Measurements from ENCODE around the gene NFATC1.

NFATC1 gene

GRCh38 chr18:79572093-79572780 is 176.5 kb downstream of the NFATC1 start:
- CTCF ChIA-PET = interaction anchor here (1.4 kb wide), 1 partner anchor 43 kb away, joined by 3 read pairs; no protein-coding TSS in a partner anchor
- POLR2A ChIA-PET = no interaction called here
- no peak for DNase-seq (ENCODE audit: extremely low spot score)
- no peak for TF ChIP-seq CTCF (IDR thresholded peaks at IDR 0.05; ENCODE audit: control extremely low read depth, extremely low read depth, low read depth, missing control alignments)

DNA sequence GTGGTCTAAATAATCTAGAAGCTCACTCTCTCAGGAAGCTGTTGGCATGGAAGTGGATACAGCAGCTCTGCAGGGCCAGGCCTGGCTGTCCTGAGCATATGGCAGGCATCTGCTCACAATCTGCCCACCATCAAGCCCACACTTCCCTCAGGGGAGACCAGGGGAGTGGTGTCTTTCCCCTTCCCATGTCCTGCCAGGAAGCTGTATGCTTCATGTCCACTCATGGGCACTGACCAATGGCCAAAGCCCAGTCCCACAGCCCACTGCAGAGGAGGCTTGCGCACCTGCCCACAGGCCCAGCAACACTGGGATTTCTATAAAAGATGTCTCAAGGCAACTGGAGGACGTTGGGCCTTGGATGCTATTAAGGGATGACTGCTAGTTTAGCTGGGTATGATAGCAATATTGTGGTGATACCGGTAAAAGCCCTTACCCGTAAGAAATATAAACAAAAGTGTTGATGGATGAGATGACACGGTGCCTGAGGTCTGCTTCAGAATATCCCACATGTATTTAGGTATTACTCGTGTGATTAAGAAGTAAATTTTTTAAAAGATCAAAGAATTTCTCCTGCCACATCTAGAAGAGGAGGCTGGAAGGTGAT is 177.2 kb downstream of the NFATC1 start:
- ChIA-PET CTCF (no interaction called here), POLR2A (no interaction called here)
- no peak for DNase-seq (ENCODE audit: extremely low spot score)
- TF ChIP-seq CTCF (IDR thresholded peaks at IDR 0.05; ENCODE audit: control extremely low read depth, extremely low read depth, low read depth, missing control alignments) = no peak

DNA sequence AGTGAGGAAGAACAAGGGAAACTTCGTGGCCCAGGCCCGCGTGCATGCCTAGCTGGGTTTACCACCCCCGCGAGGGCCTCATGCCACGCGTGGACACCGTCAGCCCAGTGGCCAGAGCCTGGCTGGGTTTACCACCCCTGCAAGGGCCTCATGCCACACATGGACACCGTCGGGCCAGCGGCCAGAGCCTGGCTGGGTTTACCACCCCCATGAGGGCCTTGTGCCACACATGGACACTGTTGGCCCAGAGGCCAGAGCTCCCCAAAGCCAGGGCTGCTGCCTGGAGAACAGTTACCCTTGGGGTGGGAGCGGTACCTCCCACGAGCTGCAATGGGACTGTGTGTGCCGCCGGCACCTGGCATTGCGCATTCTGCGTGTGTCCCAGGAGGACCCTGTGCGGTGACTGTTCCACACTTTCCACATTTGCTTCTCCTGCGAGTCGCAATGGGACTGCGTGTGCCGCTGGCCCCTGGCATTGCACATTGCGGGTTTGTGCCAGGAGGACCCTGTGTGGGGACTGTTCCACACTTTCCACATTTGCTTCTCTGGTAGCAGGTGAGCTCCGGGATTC is 178.3 kb downstream of the NFATC1 start:
- TF ChIP-seq CTCF (IDR thresholded peaks at IDR 0.05; ENCODE audit: control extremely low read depth, extremely low read depth, low read depth, missing control alignments) = no peak
- ChIA-PET CTCF (interaction anchor here (0.6 to 2.6 kb wide), 2 partner anchors 59 to 193 kb away, joined by 3 to 7 read pairs; no protein-coding TSS in a partner anchor), POLR2A (no interaction called here)
- DNase-seq (ENCODE audit: extremely low spot score) = no peak

GRCh38 chr18:79574938-79575525 is 179.3 kb downstream of the NFATC1 start:
- ChIA-PET POLR2A (no interaction called here), CTCF (interaction anchor here (2.6 kb wide), 1 partner anchor 194 kb away, joined by 7 read pairs; no protein-coding TSS in a partner anchor)
- no peak for TF ChIP-seq CTCF (IDR thresholded peaks at IDR 0.05; ENCODE audit: control extremely low read depth, extremely low read depth, low read depth, missing control alignments)
- no peak for DNase-seq (ENCODE audit: extremely low spot score)

DNA sequence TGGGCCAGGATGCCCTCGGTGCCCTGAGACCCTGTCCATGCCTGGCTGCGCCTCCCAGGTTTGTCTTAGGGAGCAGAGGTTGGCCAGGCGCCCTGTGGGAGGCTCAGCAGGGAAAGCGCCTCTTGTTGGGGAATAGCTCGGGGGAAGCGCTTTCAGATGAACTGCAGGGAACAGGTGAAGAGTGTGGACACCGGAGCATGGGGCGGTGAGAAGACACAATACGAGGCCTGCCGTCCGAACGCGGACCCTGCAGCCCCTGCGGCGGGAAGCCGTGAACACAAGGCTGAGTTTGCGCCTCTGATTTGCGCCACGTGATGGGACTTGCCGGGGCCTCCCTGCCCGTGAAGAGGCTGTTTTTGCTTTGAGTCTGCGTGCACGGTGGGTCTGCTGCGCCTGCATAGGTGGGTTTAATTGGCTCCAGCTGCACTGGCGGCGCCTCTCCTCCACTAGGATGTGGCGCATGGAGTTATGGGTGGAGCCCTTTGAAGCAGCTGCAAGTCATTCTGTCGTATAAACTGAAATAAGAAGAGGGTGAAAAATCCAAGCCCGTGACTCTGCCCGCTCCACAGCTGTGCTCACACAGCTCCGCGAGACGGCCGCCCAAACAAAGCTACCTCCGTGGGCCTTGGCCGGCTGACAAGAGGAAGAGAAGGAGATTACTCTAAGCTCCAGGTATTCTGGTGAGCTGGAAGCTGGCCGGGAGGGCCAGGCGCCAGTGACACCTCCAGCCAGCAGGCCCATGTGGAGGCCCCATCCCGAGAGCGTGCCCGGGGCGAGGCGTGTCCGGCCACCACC is 180.4 kb downstream of the NFATC1 start:
- TF ChIP-seq CTCF (IDR thresholded peaks at IDR 0.05; ENCODE audit: control extremely low read depth, extremely low read depth, low read depth, missing control alignments) = no peak
- no peak for DNase-seq (ENCODE audit: extremely low spot score)
- ChIA-PET CTCF (interaction anchor here (2.6 kb wide), 1 partner anchor 195 kb away, joined by 7 read pairs; no protein-coding TSS in a partner anchor), POLR2A (no interaction called here)

Measured in GM10248 (cell line).